Peyer's patch (tissue), 4 donors: ENCODE data around the gene CHRNB2. TPM values are rescaled to one million over a fixed set of nuclear protein-coding genes. Genes with fewer than 3 reads are reported as not detected.

Experiments
- DNase-seq, 3 donors: peaks; one replicate each; pipeline ENCODE4 v3.0.0-alpha.2; 2017 to 2019
- H3K27ac ChIP-seq, 4 donors: fragments of 200-600 bp; sonication (generic); one replicate each; pipeline ENCODE4 v1.5.1; 2016 to 2019
- H3K27me3 ChIP-seq, 2 donors: fragments of 200-600 bp; sonication (generic); one replicate each; pipeline ENCODE4 v1.5.1; 2019
- H3K36me3 ChIP-seq, 3 donors: fragments of 200-600 bp; sonication (generic); one replicate each; pipeline ENCODE4 v1.5.1; 2016 to 2019
- H3K4me1 ChIP-seq, 4 donors: fragments of 200-600 bp; sonication (generic); one replicate each; pipeline ENCODE4 v1.5.1; 2016 to 2019
- H3K4me3 ChIP-seq, 4 donors: fragments of 200-600 bp; sonication (generic); 1 replicate in 3 of 4; 2 replicates in 1 of 4; pipeline ENCODE4 v1.5.1; 2016 to 2019; ENCODE audit warnings: mild to moderate bottlenecking in 1 of 4
- H3K9me3 ChIP-seq, 4 donors: fragments of 200-600 bp; sonication (generic); one replicate each; pipeline ENCODE4 v1.5.1; 2016 to 2019; ENCODE audit warnings: mild to moderate bottlenecking in 1 of 4
- POLR2A ChIP-seq, 2 donors: fragments of 450-650 bp; IDR thresholded peaks; one replicate each; pipeline ENCODE4 v1.5.1; 2017; ENCODE audit warnings: antibody characterized with exemption in 2 of 2, mild to moderate bottlenecking in 2 of 2, moderate library complexity in 2 of 2
- total RNA-seq, 4 donors: library from RNA; depleted of rRNA; stranded (reverse); fragments of >200 nt; gene quantifications; one replicate each; pipeline ENCODE4 v1.1.0, GENCODE V29; 2016
- TF ChIP-seq, protein P1 (sequence below), 6 experiments: fragments of 450-650 bp in 4 of 6; fragments of 200-600 bp in 2 of 6; sonication (generic) in 1 of 6; IDR thresholded peaks; one replicate each; pipeline ENCODE4 v1.5.1; 2017 to 2019; ENCODE audit warnings: antibody characterized with exemption in 6 of 6, mild to moderate bottlenecking in 3 of 6, moderate library complexity in 1 of 6

CHRNB2 gene
- total RNA-seq, 4 donors from 2014 or later = 0.27 to 0.53 (median 0.47) TPM; not detected in 1

- Histone ChIP-seq H3K9me3 (no peaks in the 10 kb centered on the region), H3K4me3 (peak overlapping the region; percentile 76 to 99 (median 98)), H3K27ac (peak overlapping the region; percentile 79 to 97 (median 92)), H3K36me3 (peaks cover 0 to 21% (median 0%) of the 10 kb centered on the region in 3 donors), H3K4me1 (peaks cover 4 to 29% (median 14%) of the 10 kb centered on the region in 4 donors), H3K27me3 (no peaks in the 10 kb centered on the region)
- peak; percentile 99 to 100 (median 100) for DNase-seq
- no peak for TF ChIP-seq POLR2A (IDR thresholded peaks at IDR 0.05)
- TF ChIP-seq, protein P1, sequence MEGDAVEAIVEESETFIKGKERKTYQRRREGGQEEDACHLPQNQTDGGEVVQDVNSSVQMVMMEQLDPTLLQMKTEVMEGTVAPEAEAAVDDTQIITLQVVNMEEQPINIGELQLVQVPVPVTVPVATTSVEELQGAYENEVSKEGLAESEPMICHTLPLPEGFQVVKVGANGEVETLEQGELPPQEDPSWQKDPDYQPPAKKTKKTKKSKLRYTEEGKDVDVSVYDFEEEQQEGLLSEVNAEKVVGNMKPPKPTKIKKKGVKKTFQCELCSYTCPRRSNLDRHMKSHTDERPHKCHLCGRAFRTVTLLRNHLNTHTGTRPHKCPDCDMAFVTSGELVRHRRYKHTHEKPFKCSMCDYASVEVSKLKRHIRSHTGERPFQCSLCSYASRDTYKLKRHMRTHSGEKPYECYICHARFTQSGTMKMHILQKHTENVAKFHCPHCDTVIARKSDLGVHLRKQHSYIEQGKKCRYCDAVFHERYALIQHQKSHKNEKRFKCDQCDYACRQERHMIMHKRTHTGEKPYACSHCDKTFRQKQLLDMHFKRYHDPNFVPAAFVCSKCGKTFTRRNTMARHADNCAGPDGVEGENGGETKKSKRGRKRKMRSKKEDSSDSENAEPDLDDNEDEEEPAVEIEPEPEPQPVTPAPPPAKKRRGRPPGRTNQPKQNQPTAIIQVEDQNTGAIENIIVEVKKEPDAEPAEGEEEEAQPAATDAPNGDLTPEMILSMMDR (IDR thresholded peaks at IDR 0.05) = peak in 1 of 6 experiments; percentile 16
Measured at GRCh38 chr1:154558720-154559465, 8.7 kb upstream of the CHRNB2 start.

GRCh38 chr1:154559466-154560044 lies 8.0 kb upstream of the CHRNB2 start:
- peak in 1 of 2 donors; percentile 9 for TF ChIP-seq POLR2A (IDR thresholded peaks at IDR 0.05)
- TF ChIP-seq, protein P1 (IDR thresholded peaks at IDR 0.05) = peak; percentile 90 to 97 (median 92)
- Histone ChIP-seq H3K27ac (peak overlapping the region; percentile 79 to 97 (median 92)), H3K27me3 (no peaks in the 10 kb centered on the region), H3K9me3 (no peaks in the 10 kb centered on the region), H3K4me3 (peak overlapping the region; percentile 76 to 99 (median 98)), H3K36me3 (peaks cover 0 to 14% (median 0%) of the 10 kb centered on the region in 3 donors), H3K4me1 (peaks cover 4 to 29% (median 14%) of the 10 kb centered on the region in 4 donors)
- peak; percentile 79 to 92 (median 81) for DNase-seq

DNA sequence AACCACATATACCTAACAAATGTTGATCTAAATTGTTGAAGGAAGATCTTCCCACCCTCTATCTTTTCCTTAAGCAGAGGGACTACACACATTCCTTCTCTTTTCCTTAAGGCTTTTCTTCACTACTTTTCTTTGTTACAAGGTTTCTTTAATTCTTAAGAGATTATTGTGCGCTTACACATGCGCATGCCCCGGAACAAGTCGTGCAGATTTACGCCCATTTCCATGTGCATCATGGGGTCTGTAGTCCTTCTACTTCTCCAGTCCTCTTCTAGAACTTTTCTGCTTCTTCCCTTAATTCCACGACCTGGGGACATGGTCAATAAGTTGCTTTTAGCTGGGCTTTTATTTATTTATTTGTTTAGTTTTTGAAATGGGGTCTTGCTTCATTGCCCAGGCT lies 1.7 kb upstream of the CHRNB2 start:
- TF ChIP-seq, protein P1 (IDR thresholded peaks at IDR 0.05) = no peak
- no peak for TF ChIP-seq POLR2A (IDR thresholded peaks at IDR 0.05)
- H3K4me3 ChIP-seq = no peak overlapping the region
- H3K36me3 ChIP-seq = no peaks in the 10 kb centered on the region
- no peaks in the 10 kb centered on the region for H3K9me3 ChIP-seq
- H3K27ac ChIP-seq = no peak overlapping the region
- H3K27me3 ChIP-seq = no peaks in the 10 kb centered on the region
- DNase-seq = no peak
- H3K4me1 ChIP-seq = peaks cover 0 to 8% (median 3%) of the 10 kb centered on the region in 4 donors

DNA sequence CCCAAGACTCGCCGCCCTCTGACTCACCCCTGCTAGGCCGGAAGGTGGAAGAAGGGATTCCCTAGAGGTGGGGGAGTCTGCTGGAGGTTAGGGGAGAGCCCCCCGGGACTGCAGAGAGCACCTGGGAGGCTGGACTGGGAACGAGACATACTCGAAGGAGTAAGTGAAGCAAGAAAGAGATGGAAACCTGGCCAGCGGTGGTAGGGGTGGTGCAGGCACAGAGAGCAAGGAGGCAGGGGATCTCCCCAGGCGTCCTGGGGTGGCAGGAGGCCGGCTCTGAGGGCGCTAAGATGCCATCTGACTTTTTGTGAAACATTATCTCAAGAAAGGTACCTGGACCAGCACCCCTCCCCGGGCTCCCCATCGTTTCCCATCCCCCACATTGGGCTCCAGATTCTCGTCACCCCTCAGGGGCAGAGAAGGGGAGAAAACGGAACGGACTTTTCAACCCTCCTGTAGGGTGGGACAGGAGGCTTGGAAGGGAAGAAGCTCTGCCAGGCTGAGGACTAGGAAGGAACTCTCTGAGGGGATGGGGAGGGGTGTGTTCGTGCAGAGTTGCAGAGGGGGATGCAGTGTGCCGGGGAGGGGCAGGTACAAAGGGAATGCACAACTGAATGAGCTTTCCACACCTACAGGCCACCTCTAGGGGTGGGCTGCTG lies 708 bp downstream of the CHRNB2 start:
- H3K27me3 ChIP-seq = no peaks in the 10 kb centered on the region
- peak overlapping the region in 3 of 4 donors; percentile 9 to 27 (median 16) for H3K4me3 ChIP-seq
- peaks cover 0 to 8% (median 3%) of the 10 kb centered on the region in 4 donors for H3K4me1 ChIP-seq
- DNase-seq = no peak
- H3K9me3 ChIP-seq = no peaks in the 10 kb centered on the region
- TF ChIP-seq POLR2A (IDR thresholded peaks at IDR 0.05) = no peak
- H3K27ac ChIP-seq = no peak overlapping the region
- H3K36me3 ChIP-seq = no peaks in the 10 kb centered on the region

DNA sequence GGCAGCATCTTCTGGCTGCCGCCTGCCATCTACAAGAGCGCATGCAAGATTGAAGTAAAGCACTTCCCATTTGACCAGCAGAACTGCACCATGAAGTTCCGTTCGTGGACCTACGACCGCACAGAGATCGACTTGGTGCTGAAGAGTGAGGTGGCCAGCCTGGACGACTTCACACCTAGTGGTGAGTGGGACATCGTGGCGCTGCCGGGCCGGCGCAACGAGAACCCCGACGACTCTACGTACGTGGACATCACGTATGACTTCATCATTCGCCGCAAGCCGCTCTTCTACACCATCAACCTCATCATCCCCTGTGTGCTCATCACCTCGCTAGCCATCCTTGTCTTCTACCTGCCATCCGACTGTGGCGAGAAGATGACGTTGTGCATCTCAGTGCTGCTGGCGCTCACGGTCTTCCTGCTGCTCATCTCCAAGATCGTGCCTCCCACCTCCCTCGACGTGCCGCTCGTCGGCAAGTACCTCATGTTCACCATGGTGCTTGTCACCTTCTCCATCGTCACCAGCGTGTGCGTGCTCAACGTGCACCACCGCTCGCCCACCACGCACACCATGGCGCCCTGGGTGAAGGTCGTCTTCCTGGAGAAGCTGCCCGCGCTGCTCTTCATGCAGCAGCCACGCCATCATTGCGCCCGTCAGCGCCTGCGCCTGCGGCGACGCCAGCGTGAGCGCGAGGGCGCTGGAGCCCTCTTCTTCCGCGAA lies 3.8 kb downstream of the CHRNB2 start:
- TF ChIP-seq, protein P1 (IDR thresholded peaks at IDR 0.05) = no peak
- TF ChIP-seq POLR2A (IDR thresholded peaks at IDR 0.05) = no peak
- no peak overlapping the region for H3K4me3 ChIP-seq
- no peaks in the 10 kb centered on the region for H3K9me3 ChIP-seq
- no peak overlapping the region for H3K27ac ChIP-seq
- H3K4me1 ChIP-seq = peaks cover 0 to 8% (median 3%) of the 10 kb centered on the region in 4 donors
- no peaks in the 10 kb centered on the region for H3K36me3 ChIP-seq
- no peak for DNase-seq
- no peaks in the 10 kb centered on the region for H3K27me3 ChIP-seq
